ENCODE measurements around the gene SH2D3A.

- TF ChIP-seq, protein P1, sequence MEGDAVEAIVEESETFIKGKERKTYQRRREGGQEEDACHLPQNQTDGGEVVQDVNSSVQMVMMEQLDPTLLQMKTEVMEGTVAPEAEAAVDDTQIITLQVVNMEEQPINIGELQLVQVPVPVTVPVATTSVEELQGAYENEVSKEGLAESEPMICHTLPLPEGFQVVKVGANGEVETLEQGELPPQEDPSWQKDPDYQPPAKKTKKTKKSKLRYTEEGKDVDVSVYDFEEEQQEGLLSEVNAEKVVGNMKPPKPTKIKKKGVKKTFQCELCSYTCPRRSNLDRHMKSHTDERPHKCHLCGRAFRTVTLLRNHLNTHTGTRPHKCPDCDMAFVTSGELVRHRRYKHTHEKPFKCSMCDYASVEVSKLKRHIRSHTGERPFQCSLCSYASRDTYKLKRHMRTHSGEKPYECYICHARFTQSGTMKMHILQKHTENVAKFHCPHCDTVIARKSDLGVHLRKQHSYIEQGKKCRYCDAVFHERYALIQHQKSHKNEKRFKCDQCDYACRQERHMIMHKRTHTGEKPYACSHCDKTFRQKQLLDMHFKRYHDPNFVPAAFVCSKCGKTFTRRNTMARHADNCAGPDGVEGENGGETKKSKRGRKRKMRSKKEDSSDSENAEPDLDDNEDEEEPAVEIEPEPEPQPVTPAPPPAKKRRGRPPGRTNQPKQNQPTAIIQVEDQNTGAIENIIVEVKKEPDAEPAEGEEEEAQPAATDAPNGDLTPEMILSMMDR (conservative IDR thresholded peaks at IDR 0.05; ENCODE audit: low read length): no peak
- no peak for TF ChIP-seq EZH2phosphoT487 (IDR thresholded peaks at IDR 0.05; ENCODE audit: borderline replicate concordance)
These were observed 10.2 kb upstream of the SH2D3A start for GRCh38 chr19:6777434-6777833.
